ENCODE data around the gene TARBP1. TPM values are rescaled to one million over a fixed set of nuclear protein-coding genes. Genes with fewer than 3 reads are reported as not detected.

Gene TARBP1
- total and polyA plus RNA-seq, 2 of the 4 experiments (the other 2 are of a cell fraction) = 10.6 to 17.7 TPM

- Histone ChIP-seq H4K91ac (ENCODE audit: insufficient read depth, low read depth, low read length) (no peak overlapping the region), H3K23ac (ENCODE audit: low read depth, low read length) (no peak overlapping the region), H2BK20ac (ENCODE audit: low read depth, low read length) (no peak overlapping the region), H3K79me1 (ENCODE audit: low read depth in 1 of 2, low read length in 2 of 2) (no peaks in the 10 kb centered on the region), H3K27me3 (ENCODE audit: control insufficient read depth, insufficient read depth, low read length) (no peaks in the 10 kb centered on the region), H2BK15ac (ENCODE audit: low read depth, low read length) (no peak overlapping the region), H3K4me2 (ENCODE audit: low read depth, low read length) (no peak overlapping the region), H2BK5ac (ENCODE audit: low read depth, low read length, poor library complexity, severe bottlenecking) (no peak overlapping the region), H4K5ac (ENCODE audit: low read depth, low read length) (no peak overlapping the region), H2BK120ac (ENCODE audit: low read depth, low read length) (no peak overlapping the region), H3K9me1 (ENCODE audit: insufficient read depth, low read length) (no peaks in the 10 kb centered on the region), H3K14ac (replicated peaks; ENCODE audit: low read depth, low read length) (no peak overlapping the region), H3K9ac (ENCODE audit: low read depth, low read length) (no peak overlapping the region), H2AFZ (replicated peaks; ENCODE audit: low read length, poor library complexity) (no peak overlapping the region), H3K4ac (ENCODE audit: low read depth, low read length) (no peak overlapping the region), H3K27ac (ENCODE audit: insufficient read depth, low read length) (no peak overlapping the region), H3K9me3 (ENCODE audit: control insufficient read depth, insufficient read depth, low read length) (no peaks in the 10 kb centered on the region), H3K4me3 (ENCODE audit: insufficient read depth, low read depth, low read length) (no peak overlapping the region), H2AK5ac (ENCODE audit: low read depth, low read length) (no peak overlapping the region), H3K56ac (ENCODE audit: extremely low read depth, insufficient read depth, low read length) (no peak overlapping the region), H4K8ac (ENCODE audit: low read depth in 2 of 2, low read length in 2 of 2) (no peak overlapping the region), H2AK9ac (replicated peaks; ENCODE audit: low read depth, low read length, poor library complexity) (no peak overlapping the region), H3K36me3 (ENCODE audit: control insufficient read depth, insufficient read depth, low read length) (peaks cover 9% of the 10 kb centered on the region), H4K20me1 (ENCODE audit: insufficient read depth, low read length) (no peaks in the 10 kb centered on the region), H3K4me1 (ENCODE audit: control insufficient read depth, insufficient read depth, low read length) (no peaks in the 10 kb centered on the region), H3K18ac (ENCODE audit: low read depth, low read length) (no peak overlapping the region)
- DNase-seq (no peak), ATAC-seq (ENCODE audit: low read depth) (no peak)
- dilution Hi-C loops (cut with HindIII; ENCODE audit: low sequenced_read_pairs, unreplicated experiment) = no loop called here
- no peak for TF ChIP-seq ELK1 (IDR thresholded peaks at IDR 0.05; ENCODE audit: borderline replicate concordance, low read depth, low read length)
- no peak for TF ChIP-seq RCOR1 (IDR thresholded peaks at IDR 0.05; ENCODE audit: insufficient replicate concordance, low read length)
- TF ChIP-seq MAFK (IDR thresholded peaks at IDR 0.05; ENCODE audit: low read depth, low read length) = no peak
- TF ChIP-seq MXI1 (IDR thresholded peaks at IDR 0.05; ENCODE audit: borderline replicate concordance, low read depth, low read length) = no peak
- no peak for TF ChIP-seq BHLHE40 (IDR thresholded peaks at IDR 0.05; ENCODE audit: low read depth, low read length)
- no peak for TF ChIP-seq RAD21 (IDR thresholded peaks at IDR 0.05; ENCODE audit: low read length)
- TF ChIP-seq, protein P1, sequence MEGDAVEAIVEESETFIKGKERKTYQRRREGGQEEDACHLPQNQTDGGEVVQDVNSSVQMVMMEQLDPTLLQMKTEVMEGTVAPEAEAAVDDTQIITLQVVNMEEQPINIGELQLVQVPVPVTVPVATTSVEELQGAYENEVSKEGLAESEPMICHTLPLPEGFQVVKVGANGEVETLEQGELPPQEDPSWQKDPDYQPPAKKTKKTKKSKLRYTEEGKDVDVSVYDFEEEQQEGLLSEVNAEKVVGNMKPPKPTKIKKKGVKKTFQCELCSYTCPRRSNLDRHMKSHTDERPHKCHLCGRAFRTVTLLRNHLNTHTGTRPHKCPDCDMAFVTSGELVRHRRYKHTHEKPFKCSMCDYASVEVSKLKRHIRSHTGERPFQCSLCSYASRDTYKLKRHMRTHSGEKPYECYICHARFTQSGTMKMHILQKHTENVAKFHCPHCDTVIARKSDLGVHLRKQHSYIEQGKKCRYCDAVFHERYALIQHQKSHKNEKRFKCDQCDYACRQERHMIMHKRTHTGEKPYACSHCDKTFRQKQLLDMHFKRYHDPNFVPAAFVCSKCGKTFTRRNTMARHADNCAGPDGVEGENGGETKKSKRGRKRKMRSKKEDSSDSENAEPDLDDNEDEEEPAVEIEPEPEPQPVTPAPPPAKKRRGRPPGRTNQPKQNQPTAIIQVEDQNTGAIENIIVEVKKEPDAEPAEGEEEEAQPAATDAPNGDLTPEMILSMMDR (conservative IDR thresholded peaks at IDR 0.05; ENCODE audit: low read depth, low read length) = no peak
- TF ChIP-seq SMC3 (IDR thresholded peaks at IDR 0.05; ENCODE audit: low read depth, low read length) = no peak
- TF ChIP-seq FOS (IDR thresholded peaks at IDR 0.05; ENCODE audit: low read depth, low read length) = no peak
- TF ChIP-seq USF2 (IDR thresholded peaks at IDR 0.05; ENCODE audit: low read depth, low read length) = no peak
- no peak for TF ChIP-seq CEBPB (IDR thresholded peaks at IDR 0.05; ENCODE audit: low read depth, low read length)
- no peak for TF ChIP-seq CHD1 (IDR thresholded peaks at IDR 0.05; ENCODE audit: low read depth, low read length)
- no peak for TF ChIP-seq NFE2L2 (IDR thresholded peaks at IDR 0.05; ENCODE audit: low read depth, low read length)
- no peak for TF ChIP-seq POLR2A (IDR thresholded peaks at IDR 0.05; ENCODE audit: low read depth, low read length)
- TF ChIP-seq RFX5 (IDR thresholded peaks at IDR 0.05; ENCODE audit: low read depth, low read length) = no peak
- no peak for TF ChIP-seq MAZ (IDR thresholded peaks at IDR 0.05; ENCODE audit: borderline replicate concordance, low read depth, low read length)
- ChIA-PET POLR2A (ENCODE audit: unreplicated experiment) (no interaction called here), CTCF (no interaction called here)
- no CpG with 5 or more reads among the region's 6 CpGs for WGBS, 2 experiments (ENCODE audit: extremely low coverage in 2 of 2, insufficient read length in 1 of 2)
- intact Hi-C loops (cut with micrococcal nuclease) = no loop called here
- in situ Hi-C loops (cut with MboI; ENCODE audit: low sequenced_read_pairs) = no loop called here
- no TSS peak for BruUV-seq (replicated peaks)
These were observed 90.9 kb downstream of the TARBP1 start for GRCh38 chr1:234388094-234388493.

All from IMR-90 (cell line).